Osteoblast (primary cell): ENCODE results near the gene RCOR1. TPM values are rescaled to one million over a fixed set of nuclear protein-coding genes. Genes with fewer than 3 reads are reported as not detected.
"Not testable (repeated sequence)": the region's sequence is repeated elsewhere in the genome, so short reads cannot be mapped to it uniquely, and the experiment has no call there.

Source experiments
- DNase-seq: peaks from one replicate; pipeline ENCODE4 v3.0.0; 2011; ENCODE audit warnings: low spot score, mixed read lengths; ENCODE audit not compliant: insufficient read length; ENCODE audit errors: missing footprints
- H2AFZ ChIP-seq: 2 replicates; pipeline ENCODE4 v1.6.0; 2011; ENCODE audit warnings: mild to moderate bottlenecking, low read length
- H3K27ac ChIP-seq: 2 replicates; pipeline ENCODE4 v1.5.1; 2011; ENCODE audit warnings: mild to moderate bottlenecking, low read depth, low read length, moderate library complexity
- H3K27me3 ChIP-seq: 2 replicates; pipeline ENCODE4 v1.6.0; 2012; ENCODE audit warnings: mild to moderate bottlenecking, control low read depth, inconsistent platforms, low read length, moderate library complexity; ENCODE audit not compliant: insufficient read depth
- H3K36me3 ChIP-seq: 2 replicates; pipeline ENCODE4 v1.5.1; 2011; ENCODE audit warnings: mild to moderate bottlenecking, low read length, control low read depth, moderate library complexity; ENCODE audit not compliant: insufficient read depth
- H3K4me1 ChIP-seq: 2 replicates; pipeline ENCODE4 v1.5.1; 2011; ENCODE audit warnings: mild to moderate bottlenecking, low read length, control low read depth, moderate library complexity; ENCODE audit not compliant: insufficient read depth
- H3K4me2 ChIP-seq: 2 replicates; pipeline ENCODE4 v1.6.0; 2011; ENCODE audit warnings: mild to moderate bottlenecking, low read length; ENCODE audit not compliant: insufficient read depth
- H3K4me3 ChIP-seq: fragments of 200-600 bp; sonication (generic); 3 replicates; pipeline ENCODE4 v1.5.1; 2012; ENCODE audit warnings: mild to moderate bottlenecking, low read length, inconsistent platforms; ENCODE audit not compliant: insufficient read depth
- H3K79me2 ChIP-seq: 2 replicates; pipeline ENCODE4 v1.6.0; 2012; ENCODE audit warnings: mild to moderate bottlenecking, low read length, control low read depth, inconsistent platforms; ENCODE audit not compliant: insufficient read depth
- H3K9me3 ChIP-seq: 2 replicates; pipeline ENCODE4 v1.5.1; 2011; ENCODE audit warnings: low read depth, low read length, control low read depth
- H4K20me1 ChIP-seq: 2 replicates; pipeline ENCODE4 v1.6.0; 2012; ENCODE audit warnings: mild to moderate bottlenecking, low read length, control low read depth; ENCODE audit not compliant: insufficient read depth
- CTCF ChIP-seq: IDR thresholded peaks from 2 replicates; pipeline ENCODE4 v1.5.1; 2011; ENCODE audit warnings: mild to moderate bottlenecking, low read depth, low read length, moderate library complexity; ENCODE audit errors: extremely low read depth
- total RNA-seq: library from RNA; depleted of rRNA; stranded (reverse); fragments of >200 nt; gene quantifications from 2 replicates; pipeline ENCODE4 v1.2.3, GENCODE V29; 2012

Gene RCOR1
- total RNA-seq, 1 donor = 11.6 TPM

- Histone ChIP-seq H3K36me3 (no peaks in the 10 kb centered on the region), H3K27ac (no peak overlapping the region), H3K27me3 (no peaks in the 10 kb centered on the region), H2AFZ (no peak overlapping the region), H3K9me3 (no peaks in the 10 kb centered on the region), H4K20me1 (peaks cover 43% of the 10 kb centered on the region), H3K4me1 (no peaks in the 10 kb centered on the region), H3K79me2 (peaks cover 74% of the 10 kb centered on the region), H3K4me3 (no peak overlapping the region), H3K4me2 (no peak overlapping the region)
- TF ChIP-seq CTCF = no peak
- DNase-seq = no peak
Observed at GRCh38 chr14:102630881-102631280, 38.4 kb downstream of the RCOR1 start.

GRCh38 chr14:102633906-102634595 is 41.6 kb downstream of the RCOR1 start:
- Histone ChIP-seq H3K79me2 (peaks cover 67% of the 10 kb centered on the region), H3K4me3 (no peak overlapping the region), H3K36me3 (no peaks in the 10 kb centered on the region), H3K27ac (no peak overlapping the region), H3K27me3 (no peaks in the 10 kb centered on the region), H3K4me1 (no peaks in the 10 kb centered on the region), H3K9me3 (no peaks in the 10 kb centered on the region), H4K20me1 (peaks cover 28% of the 10 kb centered on the region), H2AFZ (no peak overlapping the region), H3K4me2 (no peak overlapping the region)
- TF ChIP-seq CTCF = no peak
- DNase-seq = no peak

GRCh38 chr14:102639611-102640010 is 47.2 kb downstream of the RCOR1 start:
- not testable (repeated sequence) for H3K36me3 ChIP-seq, H3K27ac ChIP-seq, H3K9me3 ChIP-seq, H3K4me3 ChIP-seq, H3K27me3 ChIP-seq, H2AFZ ChIP-seq, H3K4me1 ChIP-seq, H3K4me2 ChIP-seq, DNase-seq
- peaks cover 35% of the 10 kb centered on the region for H4K20me1 ChIP-seq
- H3K79me2 ChIP-seq = peaks cover 75% of the 10 kb centered on the region

GRCh38 chr14:102644523-102644922 is 52.1 kb downstream of the RCOR1 start:
- Histone ChIP-seq H3K79me2 (peaks cover 95% of the 10 kb centered on the region), H4K20me1 (peaks cover 63% of the 10 kb centered on the region), H3K4me1 (peaks cover 13% of the 10 kb centered on the region), H2AFZ (no peak overlapping the region), H3K36me3 (no peaks in the 10 kb centered on the region), H3K27ac (no peak overlapping the region), H3K4me2 (no peak overlapping the region), H3K4me3 (no peak overlapping the region), H3K9me3 (no peaks in the 10 kb centered on the region), H3K27me3 (no peaks in the 10 kb centered on the region)
- TF ChIP-seq CTCF = no peak
- no peak for DNase-seq
